Measurements from ENCODE around the gene SDR42E2. TPM values are rescaled to one million over a fixed set of nuclear protein-coding genes. Genes with fewer than 3 reads are reported as not detected.

SDR42E2 gene
- total and polyA plus RNA-seq, 10 of the 15 experiments (the other 5 are each of a cell fraction or from before 2014, with no cell fraction given), result 0.01 to 0.09 (median 0.08) TPM; not detected in 4

DNA sequence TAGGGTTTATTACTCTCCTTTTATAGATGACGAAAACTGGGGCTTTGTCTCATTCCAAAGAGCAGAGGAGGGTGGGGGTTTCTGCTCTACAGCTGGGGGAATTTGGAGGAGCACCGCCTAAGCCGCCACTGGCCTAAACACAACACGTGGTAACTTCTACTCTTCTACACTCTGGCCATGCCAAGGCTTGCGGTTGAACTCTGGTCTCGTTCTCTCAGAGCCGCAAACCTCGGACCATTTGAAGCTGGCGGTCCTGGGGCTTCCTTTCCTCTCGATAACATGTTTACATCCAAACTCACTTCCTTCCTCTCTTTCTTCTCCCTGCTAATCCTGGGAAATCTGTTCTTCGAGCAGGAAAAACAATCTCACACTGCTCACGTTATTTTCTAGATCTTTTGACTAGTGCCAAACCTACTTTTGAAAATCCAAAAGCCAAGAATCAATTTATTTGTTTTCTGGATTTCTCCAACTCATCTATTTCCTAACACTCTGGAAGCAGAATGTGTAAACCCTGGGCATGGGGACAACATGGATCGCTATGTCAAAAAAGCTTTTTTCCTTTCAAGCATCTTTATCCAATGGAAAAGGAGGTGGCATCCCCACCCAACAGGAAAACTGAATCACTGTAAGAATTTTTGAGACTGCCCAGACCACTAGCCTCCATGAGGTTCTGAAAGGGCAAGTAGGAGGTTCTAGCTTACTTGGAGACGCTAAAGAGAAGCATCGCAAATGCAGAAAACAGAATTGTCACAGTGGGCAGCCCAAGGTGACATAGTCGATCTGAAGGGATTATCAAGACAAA is 30.2 kb downstream of the SDR42E2 start:
- H3K9me3 ChIP-seq (replicated peaks; ENCODE audit: control insufficient read depth, insufficient read depth, low read length), result no peaks in the 10 kb centered on the region
- 19% methylated on average over 16 of the region's 16 CpGs for WGBS (ENCODE audit: insufficient coverage, insufficient replicate concordance, low lambda C conversion rate, missing lambda C conversion rate)
- peak; percentile 71 for FAIRE-seq
- peak overlapping the region; percentile 90 for H3K4me2 ChIP-seq (ENCODE audit: control insufficient read depth, insufficient read depth)
- H3K27me3 ChIP-seq (replicated peaks in 1 of 2; ENCODE audit: control insufficient read depth in 2 of 2, insufficient read depth in 2 of 2, low read length in 1 of 2), result no peaks in the 10 kb centered on the region
- H3K27ac ChIP-seq (ENCODE audit: control insufficient read depth, insufficient read depth), result peak overlapping the region; percentile 90
- SMC1A ChIA-PET (ENCODE audit: uncharacterized antibody, unreplicated experiment), result interaction anchor here (0.9 to 9.0 kb wide), 7 partner anchors 9 to 106 kb away, joined by 3 to 86 read pairs (median 5); partner anchors contain the start of gene POLR3E
- no peaks in the 10 kb centered on the region for H3K36me3 ChIP-seq (ENCODE audit: control insufficient read depth in 2 of 2, insufficient read depth in 2 of 2, low read length in 1 of 2)
- H4K20me1 ChIP-seq (ENCODE audit: control insufficient read depth, insufficient read depth), result no peaks in the 10 kb centered on the region
- intact Hi-C loops (cut with micrococcal nuclease; ENCODE audit: unreplicated experiment) (loop anchor here (5.0 kb wide), 1 partner anchor 180 kb away; the partner anchor contains the start of gene CDR2), in situ Hi-C loops (cut with MboI) (no loop called here)
- peaks cover 43% of the 10 kb centered on the region for H3K4me1 ChIP-seq (ENCODE audit: control insufficient read depth, insufficient read depth, low read length)
- peak overlapping the region; percentile 74 for H3K9ac ChIP-seq (ENCODE audit: control insufficient read depth, insufficient read depth, low read length)
- H2AFZ ChIP-seq (ENCODE audit: control insufficient read depth, low read depth, low read length), result peak overlapping the region; percentile 66
- POLR2A ChIA-PET, result interaction anchor here (0.6 to 6.0 kb wide), 8 partner anchors 14 to 672 kb away, joined by 3 to 104 read pairs (median 4); partner anchors contain the start of genes EEF2K and POLR3E
- H3K4me3 ChIP-seq, result peak overlapping the region; percentile 81
- H3K79me2 ChIP-seq (ENCODE audit: control insufficient read depth, insufficient read depth, low read length), result no peaks in the 10 kb centered on the region
- RAD21 ChIA-PET (ENCODE audit: unreplicated experiment), result interaction anchor here (0.7 to 7.8 kb wide), 10 partner anchors 14 to 372 kb away, joined by 3 to 74 read pairs (median 4); partner anchors contain the start of genes EEF2K and POLR3E
- CTCF ChIA-PET, result interaction anchor here (0.6 to 8.4 kb wide), 11 partner anchors 9 to 241 kb away, joined by 3 to 132 read pairs (median 4); partner anchors contain the start of genes EEF2K, MOSMO, POLR3E and UQCRC2
- DNase-seq (ENCODE audit: low read depth, low spot score), result peak; percentile 85
- no TSS peak for BruUV-seq (replicated peaks)
- peak; percentile 51 for ATAC-seq
- TF ChIP-seq SPI1 (IDR thresholded peaks at IDR 0.05; ENCODE audit: borderline replicate concordance, insufficient read depth, low read depth, low read length) (peak; percentile 71; the same call in 1 of the 2 replicates), CREB1 (IDR thresholded peaks at IDR 0.05; ENCODE audit: low read depth) (no peak), ZNF622 (IDR thresholded peaks at IDR 0.05) (no peak), POU2F2 (IDR thresholded peaks at IDR 0.05; ENCODE audit: borderline replicate concordance, low read depth, low read length) (peak; percentile 68; the same call in 2 of the 3 replicates), EED (IDR thresholded peaks at IDR 0.05; ENCODE audit: low read depth) (peak; percentile 92), POLR2AphosphoS2 (IDR thresholded peaks at IDR 0.05; ENCODE audit: low read depth, low read length) (0 out of 2 replicates have a peak, but pooled peaks have one; percentile 40), TCF12 (IDR thresholded peaks at IDR 0.05; ENCODE audit: low read depth, low read length) (peak; percentile 46; the same call in 1 of the 2 replicates), TAF1 (IDR thresholded peaks at IDR 0.05; ENCODE audit: borderline replicate concordance, low read depth, low read length) (0 out of 2 replicates have a peak, but pooled peaks have one; percentile 16), PAX5 (IDR thresholded peaks at IDR 0.05; ENCODE audit: borderline replicate concordance, low read depth, low read length) (peak; percentile 62; the same call in 1 of the 2 replicates), POLR2A (IDR thresholded peaks at IDR 0.05; ENCODE audit: low read depth, low read length) (no peak), TBL1XR1 (IDR thresholded peaks at IDR 0.05; ENCODE audit: low read depth, low read length) (peak; percentile 31; the same call in 1 of the 2 replicates), NFYB (IDR thresholded peaks at IDR 0.05; ENCODE audit: insufficient read depth, low read depth, low read length) (peak; percentile 93), ATF7 (IDR thresholded peaks at IDR 0.05; ENCODE audit: low read depth) (peak; percentile 55; the same call in 1 of the 2 replicates), JUNB (IDR thresholded peaks at IDR 0.05) (no peak), BMI1 (IDR thresholded peaks at IDR 0.05; ENCODE audit: borderline replicate concordance) (no peak; the same call in 1 of the 2 replicates), FOXK2 (IDR thresholded peaks at IDR 0.05) (peak; percentile 82)
- TF ChIP-seq, protein P1, sequence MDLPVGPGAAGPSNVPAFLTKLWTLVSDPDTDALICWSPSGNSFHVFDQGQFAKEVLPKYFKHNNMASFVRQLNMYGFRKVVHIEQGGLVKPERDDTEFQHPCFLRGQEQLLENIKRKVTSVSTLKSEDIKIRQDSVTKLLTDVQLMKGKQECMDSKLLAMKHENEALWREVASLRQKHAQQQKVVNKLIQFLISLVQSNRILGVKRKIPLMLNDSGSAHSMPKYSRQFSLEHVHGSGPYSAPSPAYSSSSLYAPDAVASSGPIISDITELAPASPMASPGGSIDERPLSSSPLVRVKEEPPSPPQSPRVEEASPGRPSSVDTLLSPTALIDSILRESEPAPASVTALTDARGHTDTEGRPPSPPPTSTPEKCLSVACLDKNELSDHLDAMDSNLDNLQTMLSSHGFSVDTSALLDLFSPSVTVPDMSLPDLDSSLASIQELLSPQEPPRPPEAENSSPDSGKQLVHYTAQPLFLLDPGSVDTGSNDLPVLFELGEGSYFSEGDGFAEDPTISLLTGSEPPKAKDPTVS (IDR thresholded peaks at IDR 0.05; ENCODE audit: low read depth, low read length), result no peak
- TF ChIP-seq, protein P2, sequence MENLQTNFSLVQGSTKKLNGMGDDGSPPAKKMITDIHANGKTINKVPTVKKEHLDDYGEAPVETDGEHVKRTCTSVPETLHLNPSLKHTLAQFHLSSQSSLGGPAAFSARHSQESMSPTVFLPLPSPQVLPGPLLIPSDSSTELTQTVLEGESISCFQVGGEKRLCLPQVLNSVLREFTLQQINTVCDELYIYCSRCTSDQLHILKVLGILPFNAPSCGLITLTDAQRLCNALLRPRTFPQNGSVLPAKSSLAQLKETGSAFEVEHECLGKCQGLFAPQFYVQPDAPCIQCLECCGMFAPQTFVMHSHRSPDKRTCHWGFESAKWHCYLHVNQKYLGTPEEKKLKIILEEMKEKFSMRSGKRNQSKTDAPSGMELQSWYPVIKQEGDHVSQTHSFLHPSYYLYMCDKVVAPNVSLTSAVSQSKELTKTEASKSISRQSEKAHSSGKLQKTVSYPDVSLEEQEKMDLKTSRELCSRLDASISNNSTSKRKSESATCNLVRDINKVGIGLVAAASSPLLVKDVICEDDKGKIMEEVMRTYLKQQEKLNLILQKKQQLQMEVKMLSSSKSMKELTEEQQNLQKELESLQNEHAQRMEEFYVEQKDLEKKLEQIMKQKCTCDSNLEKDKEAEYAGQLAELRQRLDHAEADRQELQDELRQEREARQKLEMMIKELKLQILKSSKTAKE (IDR thresholded peaks at IDR 0.05; ENCODE audit: low read depth, poor library complexity, severe bottlenecking), result peak; percentile 65
- TF ChIP-seq, protein P3, sequence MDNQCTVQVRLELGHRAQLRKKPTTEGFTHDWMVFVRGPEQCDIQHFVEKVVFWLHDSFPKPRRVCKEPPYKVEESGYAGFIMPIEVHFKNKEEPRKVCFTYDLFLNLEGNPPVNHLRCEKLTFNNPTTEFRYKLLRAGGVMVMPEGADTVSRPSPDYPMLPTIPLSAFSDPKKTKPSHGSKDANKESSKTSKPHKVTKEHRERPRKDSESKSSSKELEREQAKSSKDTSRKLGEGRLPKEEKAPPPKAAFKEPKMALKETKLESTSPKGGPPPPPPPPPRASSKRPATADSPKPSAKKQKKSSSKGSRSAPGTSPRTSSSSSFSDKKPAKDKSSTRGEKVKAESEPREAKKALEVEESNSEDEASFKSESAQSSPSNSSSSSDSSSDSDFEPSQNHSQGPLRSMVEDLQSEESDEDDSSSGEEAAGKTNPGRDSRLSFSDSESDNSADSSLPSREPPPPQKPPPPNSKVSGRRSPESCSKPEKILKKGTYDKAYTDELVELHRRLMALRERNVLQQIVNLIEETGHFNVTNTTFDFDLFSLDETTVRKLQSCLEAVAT (IDR thresholded peaks at IDR 0.05), result peak; percentile 85; the same call in 1 of the 2 replicates

All from GM12878 (cell line).